Measurements from ENCODE around the gene SARDH.

GRCh38 chr9:133730994-133731715 lies 7.0 kb downstream of the SARDH start:
- TF ChIP-seq CTCF (IDR thresholded peaks at IDR 0.05) = no peak
- no peak for TF ChIP-seq POLR2A (IDR thresholded peaks at IDR 0.05)
